ENCODE data around the gene RASA1. TPM values are rescaled to one million over a fixed set of nuclear protein-coding genes. Genes with fewer than 3 reads are reported as not detected.

The RASA1 gene
- polyA plus RNA-seq, 1 experiment: 67.3 TPM

DNA sequence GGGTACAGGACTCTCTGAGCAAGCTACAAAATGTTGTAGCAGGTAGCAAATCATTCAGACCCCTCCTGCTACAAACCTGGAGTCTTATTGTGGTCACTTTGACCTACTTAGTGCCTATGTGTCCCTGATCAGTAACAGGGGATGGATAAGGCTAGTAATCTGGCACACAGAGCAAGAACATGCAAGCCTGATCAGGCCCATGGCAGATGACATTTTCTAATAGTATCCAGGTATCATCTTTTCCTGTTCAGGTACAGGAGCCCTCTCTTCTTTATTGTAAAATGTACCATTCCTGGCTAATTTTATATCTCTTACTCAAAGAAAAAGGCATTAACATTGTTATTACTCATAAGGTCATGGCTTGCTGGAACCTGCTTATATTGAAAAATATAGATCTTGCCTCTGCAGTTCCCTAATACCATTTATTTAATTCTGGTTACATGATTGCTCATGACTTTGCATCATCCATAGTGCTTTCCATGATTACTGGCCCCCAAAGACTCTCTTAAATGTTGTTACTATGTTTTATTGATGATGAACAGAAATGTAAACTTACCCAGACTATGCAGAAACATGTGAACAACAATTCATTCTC is 163.3 kb downstream of the RASA1 start:
- CTCF ChIA-PET: no interaction called here
- TF ChIP-seq, protein P1, sequence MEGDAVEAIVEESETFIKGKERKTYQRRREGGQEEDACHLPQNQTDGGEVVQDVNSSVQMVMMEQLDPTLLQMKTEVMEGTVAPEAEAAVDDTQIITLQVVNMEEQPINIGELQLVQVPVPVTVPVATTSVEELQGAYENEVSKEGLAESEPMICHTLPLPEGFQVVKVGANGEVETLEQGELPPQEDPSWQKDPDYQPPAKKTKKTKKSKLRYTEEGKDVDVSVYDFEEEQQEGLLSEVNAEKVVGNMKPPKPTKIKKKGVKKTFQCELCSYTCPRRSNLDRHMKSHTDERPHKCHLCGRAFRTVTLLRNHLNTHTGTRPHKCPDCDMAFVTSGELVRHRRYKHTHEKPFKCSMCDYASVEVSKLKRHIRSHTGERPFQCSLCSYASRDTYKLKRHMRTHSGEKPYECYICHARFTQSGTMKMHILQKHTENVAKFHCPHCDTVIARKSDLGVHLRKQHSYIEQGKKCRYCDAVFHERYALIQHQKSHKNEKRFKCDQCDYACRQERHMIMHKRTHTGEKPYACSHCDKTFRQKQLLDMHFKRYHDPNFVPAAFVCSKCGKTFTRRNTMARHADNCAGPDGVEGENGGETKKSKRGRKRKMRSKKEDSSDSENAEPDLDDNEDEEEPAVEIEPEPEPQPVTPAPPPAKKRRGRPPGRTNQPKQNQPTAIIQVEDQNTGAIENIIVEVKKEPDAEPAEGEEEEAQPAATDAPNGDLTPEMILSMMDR (IDR thresholded peaks at IDR 0.05; ENCODE audit: low read depth, low read length): no peak
- POLR2A ChIA-PET: no interaction called here

DNA sequence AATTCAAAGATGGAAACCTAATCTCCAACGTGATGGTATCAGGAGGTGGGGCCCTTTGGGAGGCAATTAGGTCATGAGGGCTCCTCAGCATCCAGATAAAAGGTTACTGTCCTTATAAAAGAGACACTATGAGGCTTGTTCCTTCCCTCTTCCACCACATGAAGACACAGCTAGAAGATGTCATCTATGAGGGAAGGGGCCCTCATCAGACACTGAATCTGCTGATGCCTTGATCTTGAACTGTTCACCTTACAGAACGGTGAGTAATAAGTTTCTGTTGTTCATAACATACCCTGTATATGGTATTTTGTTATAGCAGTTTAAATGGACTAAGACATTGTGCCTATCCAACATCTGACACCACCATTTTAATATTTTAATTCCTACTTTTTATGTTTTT is 164.8 kb downstream of the RASA1 start:
- no peak overlapping the region for H3K27ac ChIP-seq (ENCODE audit: low read depth, low read length)
- no peak for DNase-seq (ENCODE audit: low read depth, low spot score)
- H3K27me3 ChIP-seq (ENCODE audit: control insufficient read depth, insufficient read depth, low read length): no peaks in the 10 kb centered on the region
- ChIA-PET POLR2A (no interaction called here), CTCF (no interaction called here)
- TF ChIP-seq, protein P1 (IDR thresholded peaks at IDR 0.05; ENCODE audit: low read depth, low read length): no peak
- H3K4me3 ChIP-seq (ENCODE audit: low read depth, low read length): no peak overlapping the region
- H3K9me3 ChIP-seq (ENCODE audit: control insufficient read depth, insufficient read depth, low read length): no peaks in the 10 kb centered on the region

More for the DNA sequence above, 163.3 kb downstream of the RASA1 start:
- H3K27me3 ChIP-seq (ENCODE audit: control insufficient read depth, insufficient read depth, low read length): no peaks in the 10 kb centered on the region
- H3K4me3 ChIP-seq (ENCODE audit: low read depth, low read length): no peak overlapping the region
- H3K9me3 ChIP-seq (ENCODE audit: control insufficient read depth, insufficient read depth, low read length): no peaks in the 10 kb centered on the region
- no peak for DNase-seq (ENCODE audit: low read depth, low spot score)
- no peak overlapping the region for H3K27ac ChIP-seq (ENCODE audit: low read depth, low read length)

DNA sequence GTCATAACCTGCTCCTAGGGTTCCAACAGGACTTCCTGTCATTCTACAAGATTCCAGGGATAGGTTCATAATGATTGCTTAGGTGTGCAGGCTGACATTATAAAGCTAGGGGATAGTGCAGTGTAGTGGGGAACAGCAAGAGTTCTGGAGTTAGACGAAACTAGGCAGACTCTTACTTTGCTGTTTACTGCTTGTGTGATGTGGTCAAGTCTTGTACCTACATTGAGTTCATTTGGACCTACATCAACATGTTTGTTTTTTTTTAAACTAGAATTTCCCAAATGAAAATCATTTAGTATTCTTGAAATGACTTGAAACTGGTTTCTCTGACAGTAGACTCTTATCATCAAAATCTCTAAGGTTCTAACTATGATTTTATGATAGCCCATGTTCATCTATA is 166.3 kb downstream of the RASA1 start:
- TF ChIP-seq, protein P1 (IDR thresholded peaks at IDR 0.05; ENCODE audit: low read depth, low read length): no peak
- Histone ChIP-seq H3K9me3 (ENCODE audit: control insufficient read depth, insufficient read depth, low read length) (no peaks in the 10 kb centered on the region), H3K27me3 (ENCODE audit: control insufficient read depth, insufficient read depth, low read length) (no peaks in the 10 kb centered on the region), H3K4me3 (ENCODE audit: low read depth, low read length) (no peak overlapping the region), H3K27ac (ENCODE audit: low read depth, low read length) (no peak overlapping the region)
- POLR2A ChIA-PET: no interaction called here
- DNase-seq (ENCODE audit: low read depth, low spot score): no peak
- CTCF ChIA-PET: no interaction called here

GRCh38 chr5:87434461-87434860 is 166.8 kb downstream of the RASA1 start:
- H3K27me3 ChIP-seq (ENCODE audit: control insufficient read depth, insufficient read depth, low read length): no peaks in the 10 kb centered on the region
- no peak overlapping the region for H3K4me3 ChIP-seq (ENCODE audit: low read depth, low read length)
- POLR2A ChIA-PET: no interaction called here
- H3K27ac ChIP-seq (ENCODE audit: low read depth, low read length): no peak overlapping the region
- TF ChIP-seq, protein P1 (IDR thresholded peaks at IDR 0.05; ENCODE audit: low read depth, low read length): no peak
- no peaks in the 10 kb centered on the region for H3K9me3 ChIP-seq (ENCODE audit: control insufficient read depth, insufficient read depth, low read length)
- no peak for DNase-seq (ENCODE audit: low read depth, low spot score)
- CTCF ChIA-PET: no interaction called here

DNA sequence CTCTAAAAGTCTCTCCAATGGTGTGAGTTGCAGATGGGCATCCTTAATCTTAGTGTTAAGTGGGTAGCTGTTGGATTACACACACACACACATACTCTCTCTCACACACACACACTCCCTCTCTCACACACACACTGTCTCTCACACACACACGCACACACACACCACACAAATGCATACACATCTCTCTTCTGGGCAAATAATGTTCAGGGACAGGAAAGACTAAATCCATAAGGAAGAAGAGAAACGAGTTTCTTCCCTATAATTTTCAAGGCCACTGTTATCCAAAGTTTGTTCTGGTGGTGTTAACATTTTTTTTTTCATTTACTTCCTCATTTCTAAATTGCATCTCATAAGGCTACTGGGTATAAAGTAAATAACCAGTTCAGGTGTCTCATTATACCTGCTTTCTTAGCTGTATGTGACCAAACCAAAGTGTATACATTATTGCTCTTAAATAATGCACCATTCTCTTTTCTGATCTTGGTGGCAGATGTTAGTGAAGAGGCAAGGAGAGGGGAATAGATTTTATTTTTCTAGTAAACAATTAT is 167.5 kb downstream of the RASA1 start:
- ChIA-PET CTCF (no interaction called here), POLR2A (no interaction called here)
- no peaks in the 10 kb centered on the region for H3K9me3 ChIP-seq (ENCODE audit: control insufficient read depth, insufficient read depth, low read length)
- H3K4me3 ChIP-seq (ENCODE audit: low read depth, low read length): no peak overlapping the region
- TF ChIP-seq, protein P1 (IDR thresholded peaks at IDR 0.05; ENCODE audit: low read depth, low read length): no peak
- no peak overlapping the region for H3K27ac ChIP-seq (ENCODE audit: low read depth, low read length)
- DNase-seq (ENCODE audit: low read depth, low spot score): no peak
- no peaks in the 10 kb centered on the region for H3K27me3 ChIP-seq (ENCODE audit: control insufficient read depth, insufficient read depth, low read length)

All from AG04450 (cell line).